K562 (cell line): ENCODE measurements around the gene ZBTB46. TPM values are rescaled to one million over a fixed set of nuclear protein-coding genes. Genes with fewer than 3 reads are reported as not detected.

Experiments used
- CBX8 ChIP-seq: fragments of 200-600 bp; sonication (generic); IDR thresholded peaks from 2 replicates; pipeline ENCODE4 v1.6.1; 2012; ENCODE audit warnings: borderline replicate concordance, mixed run types, low read depth, mild to moderate bottlenecking, moderate library complexity, mixed read lengths, low read length, control low read depth, inconsistent platforms; ENCODE audit not compliant: poor library complexity, severe bottlenecking; ENCODE audit errors: extremely low read depth
- L3MBTL2 ChIP-seq: fragments of 450-650 bp; IDR thresholded peaks from 2 replicates; pipeline ENCODE4 v1.6.1; 2016; ENCODE audit warnings: mild to moderate bottlenecking, moderate library complexity
- MYBL2 ChIP-seq, 2 experiments: fragments of 450-650 bp in 1 of 2; sonication (generic) in 1 of 2; formaldehyde crosslinking in 1 of 2; IDR thresholded peaks; 2 replicates each; pipeline versions ENCODE4 v1.6.1 to v1.8.1; 2017 to 2022; ENCODE audit warnings: borderline replicate concordance in 1 of 2, inconsistent platforms in 1 of 2, low read depth in 1 of 2, mild to moderate bottlenecking in 1 of 2, missing genetic modification reagents in 1 of 2, moderate library complexity in 1 of 2
- NFIC ChIP-seq: fragments of 450-650 bp; IDR thresholded peaks from 2 replicates; pipeline ENCODE4 v1.6.1; 2017; ENCODE audit warnings: mild to moderate bottlenecking, inconsistent platforms
- RAD51 ChIP-seq: fragments of 450-650 bp; IDR thresholded peaks from 2 replicates; pipeline ENCODE4 v1.7.1; 2016; ENCODE audit warnings: low read depth, mild to moderate bottlenecking, borderline replicate concordance
- ZNF444 ChIP-seq: fragments of 250-450 bp; sonication (Bioruptor Pico); IDR thresholded peaks from 2 replicates; pipeline ENCODE4 v1.4.0; 2020; ENCODE audit warnings: mild to moderate bottlenecking, moderate library complexity
- polyA plus RNA-seq, 8 experiments: library from polyadenylated mRNA; depleted of rRNA in 4 of 8; stranded (reverse) in 5 of 8; unstranded in 3 of 8; fragments of >200 nt; fragmentation: Nextera tagmentation in 2 of 8; fragmentation: Illumina TruSeq in 1 of 8; extraction: Ambion mirVana in 2 of 8; extraction: Trizol in 1 of 8; gene quantifications; 2 replicates each; pipeline versions ENCODE4 v1.2.1 to v1.2.3, GENCODE V29; 2011 to 2014; ENCODE audit warnings: inconsistent platforms in 1 of 8, missing spikeins in 1 of 8
- total RNA-seq, 7 experiments: library from RNA; depleted of rRNA in 6 of 7; stranded (reverse); fragments of >200 nt in 6 of 7; fragmentation: Illumina TruSeq in 2 of 7; extraction: Trizol in 2 of 7; gene quantifications; 2 replicates each; pipeline versions ENCODE4 v1.2.1 to v1.2.3, GENCODE V29; 2011 to 2021; ENCODE audit warnings: low replicate concordance in 1 of 7
- TF ChIP-seq, protein P1 (sequence below): fragments of 450-650 bp; IDR thresholded peaks from 2 replicates; pipeline ENCODE4 v1.6.1; 2016; ENCODE audit warnings: mild to moderate bottlenecking, moderate library complexity
- TF ChIP-seq, protein P2 (sequence below): fragments of 250-450 bp; sonication (Bioruptor Pico); IDR thresholded peaks from 2 replicates; pipeline ENCODE4 v1.4.0; 2020; ENCODE audit warnings: mild to moderate bottlenecking
- TF ChIP-seq, protein P3 (sequence below): fragments of 250-450 bp; sonication (Bioruptor Pico); IDR thresholded peaks from 2 replicates; pipeline ENCODE4 v1.4.0; 2020; ENCODE audit warnings: borderline replicate concordance
- TF ChIP-seq, protein P4 (sequence below): sonication (generic); formaldehyde crosslinking; IDR thresholded peaks from 2 replicates; pipeline ENCODE4 v1.8.0; 2023; ENCODE audit warnings: mild to moderate bottlenecking, missing genetic modification reagents

Gene ZBTB46
- total and polyA plus RNA-seq, 9 of the 15 experiments (the other 6 are each of a cell fraction or from before 2014, with no cell fraction given): 0.29 to 4.1 (median 1.1) TPM

DNA sequence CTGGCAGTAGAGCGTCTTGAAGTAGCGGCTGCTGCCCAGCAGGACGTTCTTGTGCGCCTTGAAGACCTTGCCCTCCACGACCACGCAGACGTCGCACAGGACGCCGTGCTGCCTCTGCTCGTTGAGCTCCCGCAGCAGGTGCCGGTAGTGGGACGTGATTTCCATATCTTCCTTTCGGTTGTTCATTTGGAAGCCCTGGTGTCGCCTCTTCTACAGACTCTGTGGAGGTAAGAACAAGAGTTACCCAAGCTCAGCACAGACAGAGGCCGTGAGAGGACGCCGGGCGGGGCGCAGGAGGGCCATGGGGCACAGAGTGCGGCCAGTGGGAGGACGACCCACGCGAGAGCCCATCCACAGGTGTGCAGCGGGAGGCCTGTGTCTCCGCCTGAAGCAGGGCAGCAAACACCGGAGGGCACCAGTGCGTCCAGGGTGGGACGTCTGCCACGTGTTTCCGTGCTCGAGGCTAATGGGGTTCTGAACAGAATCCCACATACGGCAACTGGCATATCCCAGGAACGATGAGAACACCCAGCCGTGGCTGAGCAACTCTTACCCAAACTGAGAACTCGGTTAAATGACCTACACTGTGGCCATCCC lies 40.4 kb downstream of the ZBTB46 start (continued):
- TF ChIP-seq, protein P1, sequence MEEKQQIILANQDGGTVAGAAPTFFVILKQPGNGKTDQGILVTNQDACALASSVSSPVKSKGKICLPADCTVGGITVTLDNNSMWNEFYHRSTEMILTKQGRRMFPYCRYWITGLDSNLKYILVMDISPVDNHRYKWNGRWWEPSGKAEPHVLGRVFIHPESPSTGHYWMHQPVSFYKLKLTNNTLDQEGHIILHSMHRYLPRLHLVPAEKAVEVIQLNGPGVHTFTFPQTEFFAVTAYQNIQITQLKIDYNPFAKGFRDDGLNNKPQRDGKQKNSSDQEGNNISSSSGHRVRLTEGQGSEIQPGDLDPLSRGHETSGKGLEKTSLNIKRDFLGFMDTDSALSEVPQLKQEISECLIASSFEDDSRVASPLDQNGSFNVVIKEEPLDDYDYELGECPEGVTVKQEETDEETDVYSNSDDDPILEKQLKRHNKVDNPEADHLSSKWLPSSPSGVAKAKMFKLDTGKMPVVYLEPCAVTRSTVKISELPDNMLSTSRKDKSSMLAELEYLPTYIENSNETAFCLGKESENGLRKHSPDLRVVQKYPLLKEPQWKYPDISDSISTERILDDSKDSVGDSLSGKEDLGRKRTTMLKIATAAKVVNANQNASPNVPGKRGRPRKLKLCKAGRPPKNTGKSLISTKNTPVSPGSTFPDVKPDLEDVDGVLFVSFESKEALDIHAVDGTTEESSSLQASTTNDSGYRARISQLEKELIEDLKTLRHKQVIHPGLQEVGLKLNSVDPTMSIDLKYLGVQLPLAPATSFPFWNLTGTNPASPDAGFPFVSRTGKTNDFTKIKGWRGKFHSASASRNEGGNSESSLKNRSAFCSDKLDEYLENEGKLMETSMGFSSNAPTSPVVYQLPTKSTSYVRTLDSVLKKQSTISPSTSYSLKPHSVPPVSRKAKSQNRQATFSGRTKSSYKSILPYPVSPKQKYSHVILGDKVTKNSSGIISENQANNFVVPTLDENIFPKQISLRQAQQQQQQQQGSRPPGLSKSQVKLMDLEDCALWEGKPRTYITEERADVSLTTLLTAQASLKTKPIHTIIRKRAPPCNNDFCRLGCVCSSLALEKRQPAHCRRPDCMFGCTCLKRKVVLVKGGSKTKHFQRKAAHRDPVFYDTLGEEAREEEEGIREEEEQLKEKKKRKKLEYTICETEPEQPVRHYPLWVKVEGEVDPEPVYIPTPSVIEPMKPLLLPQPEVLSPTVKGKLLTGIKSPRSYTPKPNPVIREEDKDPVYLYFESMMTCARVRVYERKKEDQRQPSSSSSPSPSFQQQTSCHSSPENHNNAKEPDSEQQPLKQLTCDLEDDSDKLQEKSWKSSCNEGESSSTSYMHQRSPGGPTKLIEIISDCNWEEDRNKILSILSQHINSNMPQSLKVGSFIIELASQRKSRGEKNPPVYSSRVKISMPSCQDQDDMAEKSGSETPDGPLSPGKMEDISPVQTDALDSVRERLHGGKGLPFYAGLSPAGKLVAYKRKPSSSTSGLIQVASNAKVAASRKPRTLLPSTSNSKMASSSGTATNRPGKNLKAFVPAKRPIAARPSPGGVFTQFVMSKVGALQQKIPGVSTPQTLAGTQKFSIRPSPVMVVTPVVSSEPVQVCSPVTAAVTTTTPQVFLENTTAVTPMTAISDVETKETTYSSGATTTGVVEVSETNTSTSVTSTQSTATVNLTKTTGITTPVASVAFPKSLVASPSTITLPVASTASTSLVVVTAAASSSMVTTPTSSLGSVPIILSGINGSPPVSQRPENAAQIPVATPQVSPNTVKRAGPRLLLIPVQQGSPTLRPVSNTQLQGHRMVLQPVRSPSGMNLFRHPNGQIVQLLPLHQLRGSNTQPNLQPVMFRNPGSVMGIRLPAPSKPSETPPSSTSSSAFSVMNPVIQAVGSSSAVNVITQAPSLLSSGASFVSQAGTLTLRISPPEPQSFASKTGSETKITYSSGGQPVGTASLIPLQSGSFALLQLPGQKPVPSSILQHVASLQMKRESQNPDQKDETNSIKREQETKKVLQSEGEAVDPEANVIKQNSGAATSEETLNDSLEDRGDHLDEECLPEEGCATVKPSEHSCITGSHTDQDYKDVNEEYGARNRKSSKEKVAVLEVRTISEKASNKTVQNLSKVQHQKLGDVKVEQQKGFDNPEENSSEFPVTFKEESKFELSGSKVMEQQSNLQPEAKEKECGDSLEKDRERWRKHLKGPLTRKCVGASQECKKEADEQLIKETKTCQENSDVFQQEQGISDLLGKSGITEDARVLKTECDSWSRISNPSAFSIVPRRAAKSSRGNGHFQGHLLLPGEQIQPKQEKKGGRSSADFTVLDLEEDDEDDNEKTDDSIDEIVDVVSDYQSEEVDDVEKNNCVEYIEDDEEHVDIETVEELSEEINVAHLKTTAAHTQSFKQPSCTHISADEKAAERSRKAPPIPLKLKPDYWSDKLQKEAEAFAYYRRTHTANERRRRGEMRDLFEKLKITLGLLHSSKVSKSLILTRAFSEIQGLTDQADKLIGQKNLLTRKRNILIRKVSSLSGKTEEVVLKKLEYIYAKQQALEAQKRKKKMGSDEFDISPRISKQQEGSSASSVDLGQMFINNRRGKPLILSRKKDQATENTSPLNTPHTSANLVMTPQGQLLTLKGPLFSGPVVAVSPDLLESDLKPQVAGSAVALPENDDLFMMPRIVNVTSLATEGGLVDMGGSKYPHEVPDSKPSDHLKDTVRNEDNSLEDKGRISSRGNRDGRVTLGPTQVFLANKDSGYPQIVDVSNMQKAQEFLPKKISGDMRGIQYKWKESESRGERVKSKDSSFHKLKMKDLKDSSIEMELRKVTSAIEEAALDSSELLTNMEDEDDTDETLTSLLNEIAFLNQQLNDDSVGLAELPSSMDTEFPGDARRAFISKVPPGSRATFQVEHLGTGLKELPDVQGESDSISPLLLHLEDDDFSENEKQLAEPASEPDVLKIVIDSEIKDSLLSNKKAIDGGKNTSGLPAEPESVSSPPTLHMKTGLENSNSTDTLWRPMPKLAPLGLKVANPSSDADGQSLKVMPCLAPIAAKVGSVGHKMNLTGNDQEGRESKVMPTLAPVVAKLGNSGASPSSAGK: peak; percentile 42; the same call in 1 of the 2 replicates
- TF ChIP-seq, protein P2, sequence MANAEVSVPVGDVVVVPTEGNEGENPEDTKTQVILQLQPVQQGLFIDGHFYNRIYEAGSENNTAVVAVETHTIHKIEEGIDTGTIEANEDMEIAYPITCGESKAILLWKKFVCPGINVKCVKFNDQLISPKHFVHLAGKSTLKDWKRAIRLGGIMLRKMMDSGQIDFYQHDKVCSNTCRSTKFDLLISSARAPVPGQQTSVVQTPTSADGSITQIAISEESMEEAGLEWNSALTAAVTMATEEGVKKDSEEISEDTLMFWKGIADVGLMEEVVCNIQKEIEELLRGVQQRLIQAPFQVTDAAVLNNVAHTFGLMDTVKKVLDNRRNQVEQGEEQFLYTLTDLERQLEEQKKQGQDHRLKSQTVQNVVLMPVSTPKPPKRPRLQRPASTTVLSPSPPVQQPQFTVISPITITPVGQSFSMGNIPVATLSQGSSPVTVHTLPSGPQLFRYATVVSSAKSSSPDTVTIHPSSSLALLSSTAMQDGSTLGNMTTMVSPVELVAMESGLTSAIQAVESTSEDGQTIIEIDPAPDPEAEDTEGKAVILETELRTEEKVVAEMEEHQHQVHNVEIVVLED (CRISPR knock-in tag): no peak
- TF ChIP-seq, protein P3, sequence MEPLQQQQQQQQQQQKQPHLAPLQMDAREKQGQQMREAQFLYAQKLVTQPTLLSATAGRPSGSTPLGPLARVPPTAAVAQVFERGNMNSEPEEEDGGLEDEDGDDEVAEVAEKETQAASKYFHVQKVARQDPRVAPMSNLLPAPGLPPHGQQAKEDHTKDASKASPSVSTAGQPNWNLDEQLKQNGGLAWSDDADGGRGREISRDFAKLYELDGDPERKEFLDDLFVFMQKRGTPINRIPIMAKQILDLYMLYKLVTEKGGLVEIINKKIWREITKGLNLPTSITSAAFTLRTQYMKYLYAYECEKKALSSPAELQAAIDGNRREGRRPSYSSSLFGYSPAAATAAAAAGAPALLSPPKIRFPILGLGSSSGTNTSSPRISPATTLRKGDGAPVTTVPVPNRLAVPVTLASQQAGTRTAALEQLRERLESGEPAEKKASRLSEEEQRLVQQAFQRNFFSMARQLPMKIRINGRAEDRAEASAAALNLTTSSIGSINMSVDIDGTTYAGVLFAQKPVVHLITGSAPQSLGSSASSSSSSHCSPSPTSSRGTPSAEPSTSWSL (CRISPR knock-in tag): no peak
- TF ChIP-seq CBX8: no peak
- no peak for TF ChIP-seq MYBL2 (IDR thresholded peaks at IDR 0.05; ENCODE audit: low read depth)
- TF ChIP-seq MYBL2 (CRISPR knock-in tag; IDR thresholded peaks at IDR 0.05; ENCODE audit: borderline replicate concordance): no peak
- no peak for TF ChIP-seq ZNF444
- TF ChIP-seq, protein P4, sequence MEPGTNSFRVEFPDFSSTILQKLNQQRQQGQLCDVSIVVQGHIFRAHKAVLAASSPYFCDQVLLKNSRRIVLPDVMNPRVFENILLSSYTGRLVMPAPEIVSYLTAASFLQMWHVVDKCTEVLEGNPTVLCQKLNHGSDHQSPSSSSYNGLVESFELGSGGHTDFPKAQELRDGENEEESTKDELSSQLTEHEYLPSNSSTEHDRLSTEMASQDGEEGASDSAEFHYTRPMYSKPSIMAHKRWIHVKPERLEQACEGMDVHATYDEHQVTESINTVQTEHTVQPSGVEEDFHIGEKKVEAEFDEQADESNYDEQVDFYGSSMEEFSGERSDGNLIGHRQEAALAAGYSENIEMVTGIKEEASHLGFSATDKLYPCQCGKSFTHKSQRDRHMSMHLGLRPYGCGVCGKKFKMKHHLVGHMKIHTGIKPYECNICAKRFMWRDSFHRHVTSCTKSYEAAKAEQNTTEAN (CRISPR knock-in tag): no peak
- TF ChIP-seq L3MBTL2: peak; percentile 31; the same call in 1 of the 2 replicates
- TF ChIP-seq RAD51: no peak
- TF ChIP-seq NFIC: no peak
